GF-D8 (cell line): Measurements from ENCODE around the gene CYP2C18.
"Not testable (repeated sequence)": the region's sequence is repeated elsewhere in the genome, so short reads cannot be mapped to it uniquely, and the experiment has no call there.

Experiments
- DNase-seq: peaks from one replicate; lab custom pipeline; 2025; lab: John Stamatoyannopoulos, UW

CYP2C18 gene

DNA sequence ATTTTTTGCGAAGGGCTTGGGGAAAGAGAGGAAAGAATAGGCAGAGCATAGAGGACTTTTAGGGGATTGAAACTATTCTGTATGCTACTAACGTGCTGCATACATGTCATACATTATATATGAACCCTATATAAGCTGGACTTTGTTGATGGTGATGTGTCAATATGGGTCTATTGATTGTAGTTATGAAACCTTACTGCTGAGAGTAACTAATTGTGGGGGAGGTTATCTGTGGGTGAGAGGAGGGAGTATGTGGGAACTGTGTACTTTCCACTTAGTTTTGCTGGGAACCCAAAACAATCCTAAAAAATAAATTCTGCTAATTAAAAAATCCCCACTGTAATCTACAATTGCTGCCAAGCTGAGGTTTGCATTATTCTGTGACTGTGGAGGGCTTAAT, 63.6 kb downstream of the CYP2C18 start:
- no peak for DNase-seq

DNA sequence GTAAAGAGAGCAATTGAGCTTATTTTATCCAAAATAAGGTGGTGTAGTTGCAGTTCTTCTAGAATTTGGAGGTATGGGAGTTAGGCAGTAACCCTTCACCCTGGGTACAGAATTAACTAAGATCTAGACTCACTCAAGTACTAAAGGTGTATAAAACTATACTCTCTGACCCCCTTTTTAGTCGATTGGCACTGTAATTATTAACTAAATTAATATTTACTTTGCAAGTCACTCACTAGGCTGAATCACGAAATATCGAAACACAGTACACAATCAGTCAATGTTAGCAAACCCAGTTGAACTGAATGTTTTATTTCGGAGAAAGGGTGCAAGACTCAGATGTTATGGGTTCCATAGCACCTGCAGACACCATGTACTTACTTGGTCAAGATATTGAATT, 64.3 kb downstream of the CYP2C18 start:
- DNase-seq: no peak

DNA sequence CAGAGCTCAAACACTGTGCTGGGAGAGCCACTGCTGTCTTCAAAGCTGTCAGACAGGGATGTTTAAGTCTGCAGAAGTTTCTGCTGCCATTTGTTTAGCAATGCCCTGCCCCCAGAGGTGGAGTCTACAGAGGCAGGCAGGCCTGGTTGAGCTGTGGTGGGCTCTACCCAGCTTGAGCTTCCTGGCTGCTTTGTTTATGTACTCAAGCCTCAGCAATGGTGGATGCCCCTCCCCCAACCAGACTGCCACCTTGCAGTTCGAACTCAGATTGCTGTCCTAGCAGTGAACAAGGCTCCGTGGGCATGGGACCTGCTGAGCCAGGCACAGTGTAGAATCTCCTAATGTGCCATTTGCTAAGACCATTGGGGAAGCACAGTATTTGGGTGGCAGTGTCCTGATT, 74.4 kb downstream of the CYP2C18 start:
- DNase-seq: no peak

DNA sequence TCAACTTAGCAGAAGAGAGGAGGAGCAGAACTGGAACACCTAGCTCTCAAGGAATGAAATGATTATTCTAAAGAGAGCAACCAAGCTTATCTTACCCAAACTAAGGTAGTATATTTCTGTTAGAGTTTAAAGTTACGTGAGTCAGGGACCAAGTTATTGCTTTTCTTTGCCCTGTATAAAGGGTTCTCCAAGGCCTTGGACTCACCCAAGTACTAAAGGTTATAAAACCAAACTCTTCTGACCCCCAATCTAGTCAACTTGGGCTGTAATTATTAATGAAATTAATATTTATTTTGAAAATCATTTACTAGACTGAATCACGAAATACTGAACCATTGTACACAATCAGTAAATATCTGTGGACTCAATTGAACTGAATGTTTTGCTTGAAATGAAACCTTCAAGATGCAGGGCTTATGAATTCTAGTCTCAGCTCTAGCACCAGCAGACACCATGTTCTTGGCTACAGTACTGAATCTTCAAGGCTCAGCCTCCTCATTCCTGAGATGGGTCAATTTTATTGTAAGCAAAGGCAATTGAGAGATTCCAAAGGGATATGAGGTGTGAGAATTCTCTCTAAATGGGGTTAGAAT, 77.2 kb downstream of the CYP2C18 start:
- no peak for DNase-seq

DNA sequence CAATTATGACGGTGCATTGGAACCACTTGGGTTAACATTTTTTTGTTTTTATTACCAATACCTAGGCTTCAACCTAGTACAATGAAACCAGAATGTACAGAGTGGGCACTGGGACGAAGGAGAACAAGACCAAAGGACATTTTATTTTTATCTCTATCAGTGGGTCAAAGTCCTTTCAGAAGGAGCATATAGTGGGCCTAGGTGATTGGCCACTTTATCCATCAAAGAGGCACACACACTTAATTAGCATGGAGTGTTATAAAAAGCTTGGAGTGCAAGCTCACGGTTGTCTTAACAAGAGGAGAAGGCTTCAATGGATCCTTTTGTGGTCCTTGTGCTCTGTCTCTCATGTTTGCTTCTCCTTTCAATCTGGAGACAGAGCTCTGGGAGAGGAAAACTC, 78.9 kb downstream of the CYP2C18 start, which contains the start of gene CYP2C19:
TSS of gene CYP2C19 (plus strand) at position 289 of the 400 bp plus-strand sequence. CDS start at position 314, 25 bp downstream.
- no peak for DNase-seq

DNA sequence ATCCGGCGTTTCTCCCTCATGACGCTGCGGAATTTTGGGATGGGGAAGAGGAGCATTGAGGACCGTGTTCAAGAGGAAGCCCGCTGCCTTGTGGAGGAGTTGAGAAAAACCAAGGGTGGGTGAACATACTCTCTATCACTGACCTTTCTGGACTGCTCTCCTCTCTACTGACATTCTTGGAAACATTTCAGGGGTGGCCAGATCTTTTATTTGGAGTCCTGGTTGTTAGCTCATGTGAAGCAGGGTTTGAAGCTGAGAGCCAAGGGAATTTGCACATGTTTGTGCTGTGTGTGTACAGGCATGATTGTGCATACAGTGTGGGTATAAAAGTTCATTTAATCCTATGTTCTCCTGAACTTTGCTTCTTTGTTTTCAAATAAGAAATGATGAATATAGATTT, 91.9 kb downstream of the CYP2C18 start:
- DNase-seq: not testable (repeated sequence)

DNA sequence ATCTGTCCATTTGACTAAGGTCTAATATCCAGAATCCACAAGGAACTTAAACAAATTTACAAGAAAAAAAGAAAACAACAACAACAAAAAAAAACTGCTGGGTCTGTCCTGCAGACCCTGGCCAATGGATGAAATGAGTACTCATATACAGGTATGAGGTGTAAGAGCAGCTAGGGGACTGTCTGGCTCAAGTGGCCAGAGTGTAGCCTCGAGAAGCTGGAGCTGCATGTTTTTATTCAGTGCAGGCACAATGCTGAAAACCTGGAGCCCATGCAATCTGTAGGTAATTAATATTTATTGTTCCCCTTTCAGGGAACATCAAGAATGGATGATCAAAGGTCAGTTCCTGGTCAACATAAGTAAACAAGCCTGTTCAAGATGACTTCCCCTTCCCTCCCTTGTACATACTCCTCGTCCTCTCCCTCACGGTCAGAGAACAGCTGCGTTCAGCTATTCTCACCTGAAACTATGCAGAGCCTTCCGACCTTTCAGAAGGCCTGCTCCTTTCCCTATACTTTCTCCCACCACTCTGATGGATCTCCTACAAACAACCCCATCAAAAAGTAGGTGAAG, 94.4 kb downstream of the CYP2C18 start:
- DNase-seq: no peak

DNA sequence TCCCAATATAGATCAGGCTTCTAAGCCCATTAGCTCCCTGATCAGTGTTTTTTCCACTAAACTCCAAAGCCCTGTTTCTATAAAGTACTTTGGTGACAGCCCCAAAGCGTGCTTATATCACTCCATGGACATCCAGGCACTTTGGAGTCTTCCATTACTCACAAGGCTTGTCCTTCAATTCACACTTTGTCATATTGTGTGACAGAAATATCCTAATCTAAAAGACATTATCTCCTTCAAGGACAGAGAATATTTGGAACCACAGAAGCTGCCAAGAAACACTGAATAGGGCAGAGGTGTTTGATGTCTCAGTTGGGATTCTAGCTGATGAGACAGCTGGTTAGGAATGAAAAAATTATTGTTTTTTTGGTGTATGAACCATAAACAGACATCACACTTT, 97.3 kb downstream of the CYP2C18 start:
- no peak for DNase-seq

DNA sequence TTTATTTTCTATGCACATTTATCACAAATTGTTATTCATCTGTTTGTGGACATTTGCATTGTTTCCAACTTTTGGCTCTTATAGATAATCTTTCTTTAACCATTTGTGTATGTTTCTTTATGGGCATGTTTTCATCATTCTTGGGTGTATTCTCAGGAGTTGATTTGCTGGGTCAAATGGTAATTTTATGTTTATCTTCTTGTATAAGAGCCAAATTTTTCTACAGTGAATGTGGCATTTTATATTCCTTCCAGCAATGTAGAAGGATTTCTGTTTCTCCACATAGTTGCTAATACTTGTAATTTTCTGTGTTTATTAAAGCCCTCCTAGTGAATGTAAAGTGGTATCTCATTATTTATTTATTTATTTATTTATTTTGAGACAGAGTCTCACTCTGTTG, 100.7 kb downstream of the CYP2C18 start:
- DNase-seq: no peak

DNA sequence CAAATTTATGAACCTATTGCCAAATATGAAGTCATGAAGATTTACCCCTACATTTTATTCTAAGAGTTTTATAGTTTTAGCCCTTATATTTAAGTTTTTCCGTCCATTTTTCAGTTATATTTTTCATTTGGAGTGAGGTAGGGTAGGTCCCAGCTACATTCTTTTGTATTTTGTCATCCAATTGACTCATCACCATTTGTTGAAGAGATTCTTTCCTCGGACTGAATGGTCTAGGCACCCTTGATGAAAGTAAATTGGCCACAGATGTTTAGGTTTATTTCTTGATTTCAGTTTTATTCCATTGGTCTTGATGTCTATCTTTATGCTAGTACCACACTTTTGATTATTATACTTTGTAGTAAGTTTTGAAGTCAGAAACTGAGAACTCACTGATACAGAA, 101.7 kb downstream of the CYP2C18 start:
- DNase-seq: no peak
